ENCODE results near the gene PRKRIP1.
A peak's percentile ranks its signal among the peaks of the same experiment; 100 is the strongest.

The PRKRIP1 gene

DNA sequence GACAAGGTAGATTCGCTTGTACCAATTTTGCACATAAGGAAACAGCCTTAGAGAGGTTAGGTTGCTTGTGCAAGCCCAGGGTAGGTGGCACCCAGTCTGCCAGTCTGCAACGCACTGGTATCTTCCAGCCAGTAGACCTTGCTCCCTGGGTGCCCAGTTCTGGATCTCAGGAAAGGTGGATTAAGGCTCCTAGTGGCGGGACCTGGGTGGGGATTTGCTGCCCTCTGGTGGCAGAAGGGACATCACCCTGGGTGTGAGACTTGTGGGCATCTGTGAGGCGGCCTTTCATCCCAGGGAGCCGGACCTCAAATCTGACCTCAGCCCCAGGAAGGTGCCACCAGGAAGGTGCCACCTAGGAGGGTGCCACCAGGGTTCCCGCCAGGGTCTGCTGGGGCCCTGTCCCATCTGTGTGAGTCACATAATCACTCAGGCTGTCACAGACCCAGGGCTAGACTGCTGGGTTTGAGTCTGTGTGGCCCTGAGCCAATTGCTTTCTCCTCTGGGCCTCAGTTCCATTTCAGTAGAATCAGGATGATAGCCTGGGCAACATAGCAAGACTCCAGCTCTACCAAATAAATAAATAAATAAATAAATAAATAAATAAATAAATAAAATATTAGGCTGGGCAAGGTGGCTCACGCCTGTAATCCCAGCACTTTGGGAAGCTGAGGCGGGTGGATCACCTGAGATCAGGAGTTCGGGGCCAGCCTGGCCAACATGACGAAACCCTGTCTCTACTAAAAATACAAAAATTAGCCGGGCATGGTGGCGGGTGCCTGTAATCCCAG, 5.3 kb upstream of the PRKRIP1 start (continued):
- TF ChIP-seq ZNF48 (tag by site-specific recombination; IDR thresholded peaks at IDR 0.05) (no peak), ZNF175 (tag by site-specific recombination; IDR thresholded peaks at IDR 0.05) (no peak), ZNF23 (tag by site-specific recombination; IDR thresholded peaks at IDR 0.05; ENCODE audit: borderline replicate concordance) (no peak), ZSCAN30 (tag by site-specific recombination; IDR thresholded peaks at IDR 0.05) (no peak), ZFP69B (tag by site-specific recombination; IDR thresholded peaks at IDR 0.05) (no peak), ZNF544 (tag by site-specific recombination; IDR thresholded peaks at IDR 0.05) (no peak), SP2 (tag by site-specific recombination; IDR thresholded peaks at IDR 0.05) (no peak), ZNF24 (tag by site-specific recombination; IDR thresholded peaks at IDR 0.05) (no peak), ZNF248 (tag by site-specific recombination; IDR thresholded peaks at IDR 0.05) (no peak), ZNF777 (tag by site-specific recombination; IDR thresholded peaks at IDR 0.05; ENCODE audit: borderline replicate concordance) (no peak), ZFP37 (tag by site-specific recombination; IDR thresholded peaks at IDR 0.05) (0 out of 2 replicates have a peak, but pooled peaks have one; percentile 37), ZNF140 (tag by site-specific recombination; IDR thresholded peaks at IDR 0.05) (peak; percentile 64; the same call in 1 of the 2 replicates), OSR2 (tag by site-specific recombination; IDR thresholded peaks at IDR 0.05) (no peak), ZNF623 (tag by site-specific recombination; IDR thresholded peaks at IDR 0.05) (peak; percentile 60), ZNF146 (tag by site-specific recombination; IDR thresholded peaks at IDR 0.05) (no peak), ZNF558 (tag by site-specific recombination; IDR thresholded peaks at IDR 0.05) (0 out of 2 replicates have a peak, but pooled peaks have one; percentile 41), ZNF843 (tag by site-specific recombination; IDR thresholded peaks at IDR 0.05) (no peak)
- TF ChIP-seq, protein P1, sequence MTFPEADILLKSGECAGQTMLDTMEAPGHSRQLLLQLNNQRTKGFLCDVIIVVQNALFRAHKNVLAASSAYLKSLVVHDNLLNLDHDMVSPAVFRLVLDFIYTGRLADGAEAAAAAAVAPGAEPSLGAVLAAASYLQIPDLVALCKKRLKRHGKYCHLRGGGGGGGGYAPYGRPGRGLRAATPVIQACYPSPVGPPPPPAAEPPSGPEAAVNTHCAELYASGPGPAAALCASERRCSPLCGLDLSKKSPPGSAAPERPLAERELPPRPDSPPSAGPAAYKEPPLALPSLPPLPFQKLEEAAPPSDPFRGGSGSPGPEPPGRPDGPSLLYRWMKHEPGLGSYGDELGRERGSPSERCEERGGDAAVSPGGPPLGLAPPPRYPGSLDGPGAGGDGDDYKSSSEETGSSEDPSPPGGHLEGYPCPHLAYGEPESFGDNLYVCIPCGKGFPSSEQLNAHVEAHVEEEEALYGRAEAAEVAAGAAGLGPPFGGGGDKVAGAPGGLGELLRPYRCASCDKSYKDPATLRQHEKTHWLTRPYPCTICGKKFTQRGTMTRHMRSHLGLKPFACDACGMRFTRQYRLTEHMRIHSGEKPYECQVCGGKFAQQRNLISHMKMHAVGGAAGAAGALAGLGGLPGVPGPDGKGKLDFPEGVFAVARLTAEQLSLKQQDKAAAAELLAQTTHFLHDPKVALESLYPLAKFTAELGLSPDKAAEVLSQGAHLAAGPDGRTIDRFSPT (tag by site-specific recombination; IDR thresholded peaks at IDR 0.05): peak; percentile 45; the same call in 1 of the 2 replicates
- TF ChIP-seq, protein P2, sequence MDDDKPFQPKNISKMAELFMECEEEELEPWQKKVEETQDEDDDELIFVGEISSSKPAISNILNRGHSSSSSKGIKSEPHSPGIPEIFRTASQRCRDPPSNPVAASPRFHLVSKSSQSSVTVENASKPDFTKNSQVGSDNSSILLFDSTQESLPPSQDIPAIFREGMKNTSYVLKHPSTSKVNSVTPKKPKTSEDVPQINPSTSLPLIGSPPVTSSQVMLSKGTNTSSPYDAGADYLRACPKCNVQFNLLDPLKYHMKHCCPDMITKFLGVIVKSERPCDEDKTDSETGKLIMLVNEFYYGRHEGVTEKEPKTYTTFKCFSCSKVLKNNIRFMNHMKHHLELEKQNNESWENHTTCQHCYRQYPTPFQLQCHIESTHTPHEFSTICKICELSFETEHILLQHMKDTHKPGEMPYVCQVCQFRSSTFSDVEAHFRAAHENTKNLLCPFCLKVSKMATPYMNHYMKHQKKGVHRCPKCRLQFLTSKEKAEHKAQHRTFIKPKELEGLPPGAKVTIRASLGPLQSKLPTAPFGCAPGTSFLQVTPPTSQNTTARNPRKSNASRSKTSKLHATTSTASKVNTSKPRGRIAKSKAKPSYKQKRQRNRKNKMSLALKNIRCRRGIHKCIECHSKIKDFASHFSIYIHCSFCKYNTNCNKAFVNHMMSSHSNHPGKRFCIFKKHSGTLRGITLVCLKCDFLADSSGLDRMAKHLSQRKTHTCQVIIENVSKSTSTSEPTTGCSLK (tag by site-specific recombination; IDR thresholded peaks at IDR 0.05): no peak
- TF ChIP-seq, protein P3, sequence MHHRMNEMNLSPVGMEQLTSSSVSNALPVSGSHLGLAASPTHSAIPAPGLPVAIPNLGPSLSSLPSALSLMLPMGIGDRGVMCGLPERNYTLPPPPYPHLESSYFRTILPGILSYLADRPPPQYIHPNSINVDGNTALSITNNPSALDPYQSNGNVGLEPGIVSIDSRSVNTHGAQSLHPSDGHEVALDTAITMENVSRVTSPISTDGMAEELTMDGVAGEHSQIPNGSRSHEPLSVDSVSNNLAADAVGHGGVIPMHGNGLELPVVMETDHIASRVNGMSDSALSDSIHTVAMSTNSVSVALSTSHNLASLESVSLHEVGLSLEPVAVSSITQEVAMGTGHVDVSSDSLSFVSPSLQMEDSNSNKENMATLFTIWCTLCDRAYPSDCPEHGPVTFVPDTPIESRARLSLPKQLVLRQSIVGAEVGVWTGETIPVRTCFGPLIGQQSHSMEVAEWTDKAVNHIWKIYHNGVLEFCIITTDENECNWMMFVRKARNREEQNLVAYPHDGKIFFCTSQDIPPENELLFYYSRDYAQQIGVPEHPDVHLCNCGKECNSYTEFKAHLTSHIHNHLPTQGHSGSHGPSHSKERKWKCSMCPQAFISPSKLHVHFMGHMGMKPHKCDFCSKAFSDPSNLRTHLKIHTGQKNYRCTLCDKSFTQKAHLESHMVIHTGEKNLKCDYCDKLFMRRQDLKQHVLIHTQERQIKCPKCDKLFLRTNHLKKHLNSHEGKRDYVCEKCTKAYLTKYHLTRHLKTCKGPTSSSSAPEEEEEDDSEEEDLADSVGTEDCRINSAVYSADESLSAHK (tag by site-specific recombination; IDR thresholded peaks at IDR 0.05): no peak
- TF ChIP-seq, protein P4, sequence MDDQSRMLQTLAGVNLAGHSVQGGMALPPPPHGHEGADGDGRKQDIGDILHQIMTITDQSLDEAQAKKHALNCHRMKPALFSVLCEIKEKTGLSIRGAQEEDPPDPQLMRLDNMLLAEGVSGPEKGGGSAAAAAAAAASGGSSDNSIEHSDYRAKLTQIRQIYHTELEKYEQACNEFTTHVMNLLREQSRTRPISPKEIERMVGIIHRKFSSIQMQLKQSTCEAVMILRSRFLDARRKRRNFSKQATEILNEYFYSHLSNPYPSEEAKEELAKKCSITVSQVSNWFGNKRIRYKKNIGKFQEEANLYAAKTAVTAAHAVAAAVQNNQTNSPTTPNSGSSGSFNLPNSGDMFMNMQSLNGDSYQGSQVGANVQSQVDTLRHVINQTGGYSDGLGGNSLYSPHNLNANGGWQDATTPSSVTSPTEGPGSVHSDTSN (CRISPR knock-in tag; IDR thresholded peaks at IDR 0.05): no peak
- TF ChIP-seq, protein P5, sequence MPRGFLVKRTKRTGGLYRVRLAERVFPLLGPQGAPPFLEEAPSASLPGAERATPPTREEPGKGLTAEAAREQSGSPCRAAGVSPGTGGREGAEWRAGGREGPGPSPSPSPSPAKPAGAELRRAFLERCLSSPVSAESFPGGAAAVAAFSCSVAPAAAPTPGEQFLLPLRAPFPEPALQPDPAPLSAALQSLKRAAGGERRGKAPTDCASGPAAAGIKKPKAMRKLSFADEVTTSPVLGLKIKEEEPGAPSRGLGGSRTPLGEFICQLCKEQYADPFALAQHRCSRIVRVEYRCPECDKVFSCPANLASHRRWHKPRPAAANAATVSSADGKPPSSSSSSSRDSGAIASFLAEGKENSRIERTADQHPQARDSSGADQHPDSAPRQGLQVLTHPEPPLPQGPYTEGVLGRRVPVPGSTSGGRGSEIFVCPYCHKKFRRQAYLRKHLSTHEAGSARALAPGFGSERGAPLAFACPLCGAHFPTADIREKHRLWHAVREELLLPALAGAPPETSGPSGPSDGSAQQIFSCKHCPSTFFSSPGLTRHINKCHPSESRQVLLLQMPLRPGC (tag by site-specific recombination; IDR thresholded peaks at IDR 0.05): no peak
- TF ChIP-seq, protein P6, sequence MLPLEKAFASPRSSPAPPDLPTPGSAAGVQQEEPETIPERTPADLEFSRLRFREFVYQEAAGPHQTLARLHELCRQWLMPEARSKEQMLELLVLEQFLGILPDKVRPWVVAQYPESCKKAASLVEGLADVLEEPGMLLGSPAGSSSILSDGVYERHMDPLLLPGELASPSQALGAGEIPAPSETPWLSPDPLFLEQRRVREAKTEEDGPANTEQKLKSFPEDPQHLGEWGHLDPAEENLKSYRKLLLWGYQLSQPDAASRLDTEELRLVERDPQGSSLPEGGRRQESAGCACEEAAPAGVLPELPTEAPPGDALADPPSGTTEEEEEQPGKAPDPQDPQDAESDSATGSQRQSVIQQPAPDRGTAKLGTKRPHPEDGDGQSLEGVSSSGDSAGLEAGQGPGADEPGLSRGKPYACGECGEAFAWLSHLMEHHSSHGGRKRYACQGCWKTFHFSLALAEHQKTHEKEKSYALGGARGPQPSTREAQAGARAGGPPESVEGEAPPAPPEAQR (tag by site-specific recombination; IDR thresholded peaks at IDR 0.05): no peak
- TF ChIP-seq, protein P7, sequence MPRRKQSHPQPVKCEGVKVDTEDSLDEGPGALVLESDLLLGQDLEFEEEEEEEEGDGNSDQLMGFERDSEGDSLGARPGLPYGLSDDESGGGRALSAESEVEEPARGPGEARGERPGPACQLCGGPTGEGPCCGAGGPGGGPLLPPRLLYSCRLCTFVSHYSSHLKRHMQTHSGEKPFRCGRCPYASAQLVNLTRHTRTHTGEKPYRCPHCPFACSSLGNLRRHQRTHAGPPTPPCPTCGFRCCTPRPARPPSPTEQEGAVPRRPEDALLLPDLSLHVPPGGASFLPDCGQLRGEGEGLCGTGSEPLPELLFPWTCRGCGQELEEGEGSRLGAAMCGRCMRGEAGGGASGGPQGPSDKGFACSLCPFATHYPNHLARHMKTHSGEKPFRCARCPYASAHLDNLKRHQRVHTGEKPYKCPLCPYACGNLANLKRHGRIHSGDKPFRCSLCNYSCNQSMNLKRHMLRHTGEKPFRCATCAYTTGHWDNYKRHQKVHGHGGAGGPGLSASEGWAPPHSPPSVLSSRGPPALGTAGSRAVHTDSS (tag by site-specific recombination; IDR thresholded peaks at IDR 0.05): no peak
- TF ChIP-seq, protein P8, sequence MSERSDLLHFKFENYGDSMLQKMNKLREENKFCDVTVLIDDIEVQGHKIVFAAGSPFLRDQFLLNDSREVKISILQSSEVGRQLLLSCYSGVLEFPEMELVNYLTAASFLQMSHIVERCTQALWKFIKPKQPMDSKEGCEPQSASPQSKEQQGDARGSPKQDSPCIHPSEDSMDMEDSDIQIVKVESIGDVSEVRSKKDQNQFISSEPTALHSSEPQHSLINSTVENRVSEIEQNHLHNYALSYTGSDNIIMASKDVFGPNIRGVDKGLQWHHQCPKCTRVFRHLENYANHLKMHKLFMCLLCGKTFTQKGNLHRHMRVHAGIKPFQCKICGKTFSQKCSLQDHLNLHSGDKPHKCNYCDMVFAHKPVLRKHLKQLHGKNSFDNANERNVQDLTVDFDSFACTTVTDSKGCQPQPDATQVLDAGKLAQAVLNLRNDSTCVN (tag by site-specific recombination; optimal IDR thresholded peaks at IDR 0.05): no peak
